GM18498 (cell line): ENCODE measurements around the gene PTPRN2.
"Not testable (repeated sequence)": the region's sequence is repeated elsewhere in the genome, so short reads cannot be mapped to it uniquely, and the experiment has no call there.

Source experiments
- ATAC-seq: cut with Tn5 transposase; IDR thresholded peaks from one replicate; pipeline ENCODE4 v1.9.1; 2021; ENCODE audit warnings: mild to moderate bottlenecking, moderate library complexity; ENCODE audit not compliant: unreplicated experiment

PTPRN2 gene

DNA sequence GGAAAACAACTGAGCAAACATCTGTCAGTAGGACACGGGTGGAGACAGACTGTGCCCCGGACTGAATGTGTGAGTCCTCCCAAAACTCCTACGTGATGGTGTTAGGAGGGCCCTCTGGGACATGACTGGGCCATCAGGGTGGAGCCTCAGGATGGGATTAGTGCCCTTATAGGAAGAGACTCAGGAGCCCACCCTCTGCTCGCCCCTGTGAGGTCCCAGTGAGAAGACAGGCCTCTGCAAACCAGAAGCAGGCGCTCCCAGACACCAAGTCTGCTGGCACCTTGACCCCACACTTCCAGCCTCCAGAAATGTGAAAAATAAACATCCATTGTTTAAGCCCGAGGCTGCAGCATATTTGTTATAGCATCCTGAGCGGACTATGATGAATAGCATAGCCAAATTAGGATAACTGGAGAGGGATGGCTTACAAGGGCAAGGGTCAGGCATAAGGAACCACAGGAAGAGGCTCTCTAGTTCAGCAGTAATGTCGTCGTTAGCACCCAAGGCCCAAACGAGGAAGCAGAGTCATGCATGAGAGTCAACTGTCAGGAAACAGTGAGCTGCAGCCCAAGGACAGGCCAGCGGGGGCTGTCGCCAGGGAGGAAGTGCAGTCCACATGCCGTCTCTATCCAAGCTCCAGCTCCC lies 50.6 kb downstream of the PTPRN2 start:
- ATAC-seq, result no peak

DNA sequence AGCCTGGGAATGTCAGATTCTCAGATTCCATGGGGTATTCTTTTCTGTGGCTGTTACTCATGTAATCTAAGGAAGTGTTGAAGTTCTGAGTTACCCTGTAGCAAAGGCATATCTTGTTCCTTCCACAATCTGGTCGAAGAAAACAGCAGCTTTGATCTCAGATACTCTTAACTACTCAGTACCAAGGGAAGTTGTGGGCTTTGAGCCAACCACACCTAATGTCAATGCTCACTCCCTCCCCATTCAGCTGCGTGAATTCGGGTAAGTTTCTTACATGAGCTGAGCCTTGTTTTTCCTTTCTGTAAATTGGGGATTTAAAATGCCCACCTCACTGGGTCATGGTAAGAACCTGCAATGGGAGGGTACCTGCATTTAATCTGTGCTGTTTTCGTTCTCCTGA lies 52.5 kb downstream of the PTPRN2 start:
- no peak for ATAC-seq

- ATAC-seq, result no peak
Measured at GRCh38 chr7:158534598-158534997, 53.0 kb downstream of the PTPRN2 start.

DNA sequence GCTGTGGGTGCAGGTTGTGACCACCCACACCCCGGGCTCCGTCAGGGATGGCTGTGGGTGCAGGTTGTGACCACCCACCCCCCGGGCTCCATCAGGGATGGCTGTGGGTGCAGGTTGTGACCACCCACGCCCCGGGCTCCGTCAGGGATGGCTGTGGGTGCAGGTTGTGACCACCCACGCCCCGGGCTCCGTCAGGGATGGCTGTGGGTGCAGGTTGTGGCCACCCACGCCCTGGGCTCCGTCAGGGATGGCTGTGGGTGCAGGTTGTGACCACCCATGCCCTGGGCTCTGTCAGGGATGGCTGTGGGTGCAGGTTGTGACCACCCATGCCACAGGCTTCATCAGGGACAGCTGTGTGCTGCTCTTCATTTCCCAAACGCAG lies 53.5 kb downstream of the PTPRN2 start:
- ATAC-seq, result not testable (repeated sequence)

- ATAC-seq, result no peak
Measured at GRCh38 chr7:158533386-158534133, 54.1 kb downstream of the PTPRN2 start.

- no peak for ATAC-seq
Measured at GRCh38 chr7:158532093-158532627, 55.5 kb downstream of the PTPRN2 start.

GRCh38 chr7:158531661-158532060 lies 56.0 kb downstream of the PTPRN2 start:
- ATAC-seq, result no peak

- no peak for ATAC-seq
Measured at GRCh38 chr7:158530800-158531609, 56.6 kb downstream of the PTPRN2 start.

- no peak for ATAC-seq
Measured at GRCh38 chr7:158529181-158530096, 58.2 kb downstream of the PTPRN2 start.

GRCh38 chr7:158527915-158528502 lies 59.6 kb downstream of the PTPRN2 start:
- no peak for ATAC-seq

DNA sequence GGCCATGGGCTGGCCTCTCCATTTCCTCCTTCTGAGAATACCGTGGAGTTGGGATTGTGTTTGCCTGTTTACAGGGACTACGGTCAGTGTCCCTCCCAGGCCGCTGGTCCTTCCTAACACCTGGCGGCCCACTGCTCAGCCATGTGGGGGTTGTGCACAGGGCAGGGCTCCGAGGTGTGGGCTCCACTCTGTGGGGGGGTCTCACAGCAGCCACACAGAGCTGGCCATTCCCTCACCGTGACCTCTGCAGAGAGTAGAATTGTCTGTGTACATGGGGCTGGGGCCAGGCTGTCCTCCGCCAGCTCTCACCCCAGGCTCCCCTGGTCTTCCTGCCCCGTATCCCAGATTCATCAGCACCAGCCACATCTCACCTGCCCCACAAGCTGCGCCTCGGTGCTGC lies 60.1 kb downstream of the PTPRN2 start:
- ATAC-seq, result no peak

- no peak for ATAC-seq
Measured at GRCh38 chr7:158527038-158527437, 60.6 kb downstream of the PTPRN2 start.

DNA sequence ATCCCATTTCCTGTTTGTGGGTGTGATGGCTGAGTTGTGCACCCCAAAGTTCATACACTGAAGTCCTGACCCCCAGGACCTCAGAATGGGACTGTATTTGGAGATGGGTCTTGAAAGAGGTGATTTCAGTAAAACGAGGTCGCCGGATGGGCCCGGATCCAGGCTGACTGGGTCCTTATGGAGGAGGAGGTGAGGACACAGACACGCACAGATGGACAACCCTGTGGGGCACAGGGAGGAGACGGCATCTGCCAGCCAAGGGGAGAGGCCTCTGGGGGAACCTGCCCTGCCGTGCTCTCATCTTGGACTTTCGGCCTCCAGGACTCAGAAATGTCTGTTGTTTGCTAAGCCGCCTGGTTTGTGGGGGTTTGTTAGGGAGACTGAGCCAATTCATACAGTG lies 61.1 kb downstream of the PTPRN2 start:
- no peak for ATAC-seq

- ATAC-seq, result no peak
Measured at GRCh38 chr7:158525648-158526484, 61.8 kb downstream of the PTPRN2 start.

GRCh38 chr7:158524749-158525635 lies 62.6 kb downstream of the PTPRN2 start:
- no peak for ATAC-seq

DNA sequence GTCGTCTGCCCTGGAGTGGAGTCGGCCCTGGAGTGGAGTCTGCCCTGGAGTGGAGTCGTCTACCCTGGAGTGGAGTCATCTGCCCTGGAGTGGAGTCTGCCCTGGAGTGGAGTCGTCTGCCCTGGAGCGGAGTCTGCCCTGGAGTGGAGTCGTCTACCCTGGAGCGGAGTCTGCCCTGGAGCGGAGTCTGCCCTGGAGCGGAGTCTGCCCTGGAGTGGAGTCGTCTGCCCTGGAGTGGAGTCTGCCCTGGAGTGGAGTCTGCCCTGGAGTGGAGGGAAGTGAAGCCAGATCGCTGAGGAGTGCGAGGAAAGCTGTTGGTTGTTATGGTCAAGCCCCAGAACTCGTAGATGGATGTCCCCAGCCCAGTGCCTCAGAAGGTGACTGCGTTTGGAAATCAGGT lies 63.3 kb downstream of the PTPRN2 start:
- ATAC-seq, result not testable (repeated sequence)

DNA sequence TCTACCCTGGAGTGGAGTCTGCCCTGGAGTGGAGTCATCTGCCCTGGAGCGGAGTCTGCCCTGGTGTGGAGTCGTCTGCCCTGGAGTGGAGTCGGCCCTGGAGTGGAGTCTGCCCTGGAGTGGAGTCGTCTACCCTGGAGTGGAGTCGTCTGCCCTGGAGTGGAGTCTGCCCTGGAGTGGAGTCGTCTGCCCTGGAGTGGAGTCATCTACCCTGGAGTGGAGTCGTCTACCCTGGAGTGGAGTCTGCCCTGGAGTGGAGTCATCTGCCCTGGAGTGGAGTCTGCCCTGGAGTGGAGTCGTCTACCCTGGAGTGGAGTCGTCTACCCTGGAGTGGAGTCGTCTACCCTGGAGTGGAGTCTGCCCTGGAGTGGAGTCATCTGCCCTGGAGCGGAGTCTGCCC lies 63.7 kb downstream of the PTPRN2 start:
- not testable (repeated sequence) for ATAC-seq

DNA sequence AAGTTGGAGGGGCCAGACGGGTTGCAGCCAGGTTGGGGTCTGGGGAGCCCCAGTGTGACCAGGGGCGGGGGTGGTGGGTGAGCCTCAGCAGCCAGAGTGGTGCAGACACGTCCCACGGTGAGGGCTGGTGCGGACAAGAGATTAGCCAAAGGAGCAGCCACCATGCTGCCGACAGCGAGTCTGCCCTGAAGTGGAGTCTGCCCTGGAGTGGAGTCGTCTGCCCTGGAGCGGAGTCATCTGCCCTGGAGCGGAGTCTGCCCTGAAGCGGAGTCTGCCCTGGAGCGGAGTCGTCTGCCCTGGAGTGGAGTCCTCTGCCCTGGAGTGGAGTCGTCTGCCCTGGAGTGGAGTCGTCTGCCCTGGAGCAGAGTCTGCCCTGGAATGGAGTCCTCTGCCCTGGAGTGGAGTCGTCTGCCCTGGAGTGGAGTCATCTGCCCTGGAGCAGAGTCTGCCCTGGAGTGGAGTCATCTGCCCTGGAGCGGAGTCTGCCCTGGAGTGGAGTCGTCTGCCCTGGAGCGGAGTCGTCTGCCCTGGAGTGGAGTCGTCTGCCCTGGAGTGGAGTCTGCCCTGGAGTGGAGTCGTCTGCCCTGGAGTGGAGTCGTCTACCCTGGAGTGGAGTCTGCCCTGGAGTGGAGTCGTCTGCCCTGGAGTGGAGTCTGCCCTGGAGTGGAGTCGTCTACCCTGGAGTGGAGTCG lies 64.3 kb downstream of the PTPRN2 start:
- ATAC-seq, result not testable (repeated sequence)
